NOMO-1 (cell line): ENCODE measurements around the gene TSPO2.

Experiments
- DNase-seq, 2 experiments: peaks; one replicate each; lab custom pipeline; 2025; ENCODE audit not compliant: unreplicated experiment in 2 of 2; lab: John Stamatoyannopoulos, UW

Gene TSPO2

GRCh38 chr6:41049955-41050354 is 7.7 kb downstream of the TSPO2 start:
- no peak for DNase-seq

- no peak for DNase-seq
Measured at GRCh38 chr6:41050536-41050935, 8.3 kb downstream of the TSPO2 start.

GRCh38 chr6:41051873-41052272 is 9.6 kb downstream of the TSPO2 start:
- peak; percentile 53 to 86 for DNase-seq

GRCh38 chr6:41053041-41053440 is 10.8 kb downstream of the TSPO2 start, which contains the start of gene APOBEC2:
TSS of gene APOBEC2 (plus strand) at chr6:41053202. CDS start at chr6:41053348, 146 bp downstream.
- no peak for DNase-seq

- DNase-seq: no peak
Measured at GRCh38 chr6:41054511-41054910, 12.2 kb downstream of the TSPO2 start.

GRCh38 chr6:41055149-41055548 is 12.9 kb downstream of the TSPO2 start:
- no peak for DNase-seq

- DNase-seq: no peak
Measured at GRCh38 chr6:41056768-41057490, 14.7 kb downstream of the TSPO2 start.

GRCh38 chr6:41058783-41059181 is 16.5 kb downstream of the TSPO2 start:
- no peak for DNase-seq

- no peak for DNase-seq
Measured at GRCh38 chr6:41059556-41059955, 17.3 kb downstream of the TSPO2 start.

- no peak for DNase-seq
Measured at GRCh38 chr6:41061196-41061726, 19.0 kb downstream of the TSPO2 start.

- DNase-seq: no peak
Measured at GRCh38 chr6:41062056-41062455, 19.8 kb downstream of the TSPO2 start.

GRCh38 chr6:41063884-41064285 is 21.6 kb downstream of the TSPO2 start:
- no peak for DNase-seq

GRCh38 chr6:41064841-41065240 is 22.6 kb downstream of the TSPO2 start:
- DNase-seq: no peak

GRCh38 chr6:41065550-41066026 is 23.3 kb downstream of the TSPO2 start:
- DNase-seq: no peak

- peak in 1 of 2 experiments; percentile 46 for DNase-seq
Measured at GRCh38 chr6:41066867-41067304, 24.6 kb downstream of the TSPO2 start.

- DNase-seq: peak; percentile 86 to 91
Measured at GRCh38 chr6:41071501-41071922, 29.2 kb downstream of the TSPO2 start.

GRCh38 chr6:41071923-41072835 is 29.9 kb downstream of the TSPO2 start, which contains the start of gene OARD1:
TSS of gene OARD1 (minus strand) at chr6:41072356. CDS start at chr6:41071634, 722 bp downstream.
- DNase-seq: peak; percentile 100

GRCh38 chr6:41072836-41073202 is 30.6 kb downstream of the TSPO2 start, which contains the start of gene NFYA:
TSS of gene NFYA (plus strand) at chr6:41072974. CDS start at chr6:41079090, 6,116 bp downstream.
- peak; percentile 100 for DNase-seq

GRCh38 chr6:41073203-41073967 is 31.1 kb downstream of the TSPO2 start:
- peak; percentile 64 to 81 for DNase-seq

GRCh38 chr6:41073968-41074691 is 31.9 kb downstream of the TSPO2 start:
- DNase-seq: no peak
